SHP77 treated with DMSO at 0.1 percent for 48 hours (cell line): ENCODE measurements around the gene ABCA12.

ENCODE experiments used
- DNase-seq: peaks from one replicate; lab custom pipeline; 2025; lab: John Stamatoyannopoulos, UW

ABCA12 gene

DNA sequence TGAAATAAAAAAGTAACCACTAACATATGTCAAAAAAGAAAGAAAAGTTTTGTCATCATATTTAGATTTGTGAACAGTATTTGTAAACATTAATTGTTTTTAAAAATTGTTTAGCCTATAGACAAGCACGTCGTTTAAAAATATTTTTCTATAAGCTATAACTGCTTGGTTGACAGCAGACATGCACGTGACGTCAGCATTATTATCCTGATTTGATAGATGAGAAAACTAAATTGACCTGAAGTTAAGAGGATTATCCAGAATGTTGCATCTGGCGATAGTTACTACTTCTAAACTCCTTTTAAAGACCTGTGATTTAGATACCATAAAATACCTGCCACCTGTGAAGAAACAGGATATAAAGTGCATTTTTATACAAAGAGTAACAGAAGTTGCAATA, 172.0 kb downstream of the ABCA12 start:
- DNase-seq: no peak

DNA sequence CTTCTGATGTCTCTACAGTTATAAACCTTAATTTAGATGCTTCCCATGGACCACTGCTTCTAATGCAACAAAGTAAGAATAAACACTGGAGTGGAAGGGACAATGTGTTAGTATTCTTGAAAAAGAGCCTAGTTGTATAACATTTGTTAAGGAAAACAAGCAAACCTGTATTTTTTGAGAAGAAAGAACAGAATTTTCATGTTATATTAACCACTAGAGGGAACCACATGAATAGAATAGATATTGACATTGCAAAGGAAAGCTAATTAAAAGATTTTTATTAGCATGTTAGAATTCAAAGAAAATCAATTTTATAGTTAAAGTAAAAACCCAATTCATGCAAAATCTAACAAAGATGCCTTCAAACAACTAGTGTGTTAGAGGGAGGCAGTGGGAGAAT, 177.7 kb downstream of the ABCA12 start:
- DNase-seq: no peak

DNA sequence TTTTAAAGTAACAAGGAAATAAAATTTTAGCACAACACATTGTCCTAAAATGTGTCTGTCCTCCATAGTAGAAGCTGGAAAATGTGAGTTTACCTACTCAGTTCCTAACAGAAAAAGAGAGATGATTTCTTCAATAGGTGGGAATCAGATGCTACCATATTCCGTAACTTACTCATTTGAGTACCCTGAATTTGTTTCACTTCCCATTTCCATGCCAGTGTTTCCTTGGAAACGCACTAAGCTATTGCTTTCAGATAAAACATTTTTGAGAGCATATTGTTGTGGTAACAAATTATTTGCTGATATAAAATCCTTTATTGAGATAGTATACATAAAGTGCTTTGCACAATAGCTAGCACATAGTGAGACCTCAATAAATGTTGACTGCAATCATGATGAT, 191.5 kb downstream of the ABCA12 start:
- no peak for DNase-seq

GRCh38 chr2:214934006-214934405, 204.4 kb downstream of the ABCA12 start:
- no peak for DNase-seq

- DNase-seq: no peak
These were observed 233.8 kb downstream of the ABCA12 start for GRCh38 chr2:214904634-214905033.

- DNase-seq: no peak
These were observed 234.2 kb downstream of the ABCA12 start for GRCh38 chr2:214904176-214904575.

DNA sequence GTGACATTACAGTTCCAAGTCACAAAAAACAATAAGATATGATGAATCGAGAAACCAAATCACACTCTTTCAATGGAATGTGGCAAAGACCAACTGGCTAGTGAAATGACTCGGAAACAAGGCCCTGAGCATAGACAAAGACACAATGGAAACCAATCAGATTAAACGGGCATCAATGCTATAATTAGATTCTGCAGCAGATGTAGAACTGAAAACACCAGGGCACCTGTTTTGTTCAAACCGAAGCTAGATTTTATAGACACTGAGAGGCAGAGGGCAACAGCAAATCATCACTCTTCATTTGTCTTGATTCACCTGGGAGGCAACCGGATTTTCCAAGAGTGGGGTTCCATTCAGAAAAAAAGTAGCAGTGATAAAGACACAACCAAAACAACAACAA, 236.1 kb downstream of the ABCA12 start:
- peak; percentile 69 for DNase-seq

DNA sequence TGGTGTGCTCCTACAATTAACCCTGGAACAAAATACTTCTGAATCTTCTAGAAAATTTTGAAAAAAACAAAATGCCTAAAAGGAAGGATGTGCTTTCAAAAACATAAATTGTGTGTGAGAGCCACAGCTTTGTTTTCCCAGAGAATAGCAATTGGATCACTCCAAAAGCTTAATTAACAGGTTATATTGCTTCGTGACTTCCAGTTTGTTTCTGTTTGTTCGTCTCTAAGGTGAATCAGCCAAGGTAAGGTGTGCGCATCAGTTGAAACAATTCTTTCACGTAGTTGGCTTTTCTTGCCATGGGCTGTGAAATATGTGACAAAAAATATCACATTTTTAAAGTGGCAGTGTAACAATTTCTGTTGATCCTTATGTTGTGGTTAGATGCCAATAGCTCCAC, 238.7 kb downstream of the ABCA12 start:
- no peak for DNase-seq

- no peak for DNase-seq
These were observed 242.2 kb downstream of the ABCA12 start for GRCh38 chr2:214896274-214896673.

DNA sequence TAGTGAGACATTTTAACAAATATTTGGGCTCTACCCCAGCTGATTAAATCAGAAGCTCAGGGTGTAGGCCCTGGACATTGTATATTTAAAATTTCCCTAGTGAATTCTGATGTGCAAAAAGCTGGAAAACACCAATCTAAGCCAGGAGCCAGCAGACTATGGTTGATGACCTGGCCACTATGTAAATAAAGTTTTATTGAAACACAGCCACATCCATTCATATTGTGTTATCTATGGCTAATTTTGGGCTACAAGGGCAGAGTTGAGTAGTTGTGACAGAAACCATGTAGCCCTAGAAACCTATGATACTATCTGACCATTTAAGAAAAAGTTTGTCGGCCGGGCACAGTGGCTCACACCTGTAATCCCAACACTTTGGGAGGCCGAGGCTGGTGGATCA, 243.0 kb downstream of the ABCA12 start:
- no peak for DNase-seq

GRCh38 chr2:214889301-214889700, 249.1 kb downstream of the ABCA12 start:
- no peak for DNase-seq

DNA sequence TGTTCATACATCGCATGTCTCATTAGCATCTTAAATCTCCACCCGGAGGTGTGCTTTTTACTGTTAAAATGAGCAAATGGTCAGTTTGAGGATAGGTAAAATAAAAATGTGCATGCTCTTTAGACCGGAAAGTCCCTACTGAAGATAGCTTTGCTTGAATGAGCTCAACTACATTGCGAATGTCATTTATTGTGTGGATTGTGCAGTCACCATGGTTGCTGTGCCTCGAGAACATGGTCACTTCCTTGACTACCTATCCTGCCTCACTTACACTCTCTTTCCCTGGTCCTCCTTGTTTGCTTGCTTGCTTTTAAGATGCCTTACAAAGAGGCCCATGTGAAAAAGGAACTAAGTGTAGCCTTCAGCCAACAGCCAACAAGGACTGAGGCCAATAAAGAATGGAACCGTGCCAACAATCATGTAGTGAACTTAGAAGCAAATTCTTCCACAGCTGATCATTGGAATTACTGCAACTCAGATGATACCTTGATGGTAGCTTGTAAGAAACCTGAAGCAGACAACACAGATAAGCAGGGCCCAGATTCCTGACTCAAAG, 256.7 kb downstream of the ABCA12 start:
- DNase-seq: no peak
